Esophagus squamous epithelium (tissue), 5 donors: ENCODE data around the gene MTX1. TPM values are rescaled to one million over a fixed set of nuclear protein-coding genes. Genes with fewer than 3 reads are reported as not detected.

Source experiments
- DNase-seq: peaks from one replicate; lab custom pipeline; 2025; lab: John Stamatoyannopoulos, UW
- H3K27ac ChIP-seq, 4 donors: fragments of 200-600 bp; sonication (generic); one replicate each; pipeline ENCODE4 v1.5.1; 2016 to 2019; ENCODE audit warnings: mild to moderate bottlenecking in 1 of 4
- H3K27me3 ChIP-seq, 4 donors: fragments of 200-600 bp; sonication (generic); 1 replicate in 3 of 4; 2 replicates in 1 of 4; pipeline versions ENCODE4 v1.5.1 to v1.6.0; 2017 to 2021; ENCODE audit warnings: antibody characterized with exemption in 1 of 4
- H3K36me3 ChIP-seq, 3 donors: fragments of 200-600 bp; sonication (generic); one replicate each; pipeline ENCODE4 v1.5.1; 2016 to 2019
- H3K4me1 ChIP-seq, 3 donors: fragments of 200-600 bp; sonication (generic); one replicate each; pipeline ENCODE4 v1.5.1; 2017 to 2019
- H3K4me3 ChIP-seq, 4 donors: fragments of 200-600 bp; sonication (generic); 1 replicate in 3 of 4; 2 replicates in 1 of 4; pipeline ENCODE4 v1.5.1; 2016 to 2019; ENCODE audit warnings: mild to moderate bottlenecking in 2 of 4, moderate library complexity in 1 of 4
- H3K9me3 ChIP-seq, 3 donors: fragments of 200-600 bp; sonication (generic); one replicate each; pipeline ENCODE4 v1.5.1; 2016 to 2019
- POLR2A ChIP-seq, 4 donors: fragments of 450-650 bp; IDR thresholded peaks; one replicate each; pipeline ENCODE4 v1.6.1; 2017; ENCODE audit warnings: antibody characterized with exemption in 4 of 4, mild to moderate bottlenecking in 4 of 4, moderate library complexity in 3 of 4
- WGBS, 2 donors: methylation state at CpG; one replicate each; pipeline ENCODE4 v1.1.5; 2018; 5-methylcytosine and 5-hydroxymethylcytosine counted together
- intact Hi-C: fragments of 100-400 bp; cut with DNase I; formaldehyde crosslinking; loops from one replicate; pipeline ENCODE4 v1.15.0; 2022
- total RNA-seq, 4 donors: library from RNA; depleted of rRNA; stranded (reverse); fragments of >200 nt; gene quantifications; one replicate each; pipeline ENCODE4 v1.1.0, GENCODE V29; 2016
- TF ChIP-seq, protein P1 (sequence below), 6 experiments: fragments of 450-650 bp in 4 of 6; fragments of 200-600 bp in 2 of 6; sonication (generic) in 2 of 6; IDR thresholded peaks; one replicate each; pipeline ENCODE4 v1.5.1; 2016 to 2019; ENCODE audit warnings: antibody characterized with exemption in 6 of 6, mild to moderate bottlenecking in 4 of 6, moderate library complexity in 4 of 6
- donor health status: DM: yes; HTN: yes; CAD: no.

The MTX1 gene
- total RNA-seq, 4 donors from 2014 or later: 34.0 to 59.1 (median 42.9) TPM

DNA sequence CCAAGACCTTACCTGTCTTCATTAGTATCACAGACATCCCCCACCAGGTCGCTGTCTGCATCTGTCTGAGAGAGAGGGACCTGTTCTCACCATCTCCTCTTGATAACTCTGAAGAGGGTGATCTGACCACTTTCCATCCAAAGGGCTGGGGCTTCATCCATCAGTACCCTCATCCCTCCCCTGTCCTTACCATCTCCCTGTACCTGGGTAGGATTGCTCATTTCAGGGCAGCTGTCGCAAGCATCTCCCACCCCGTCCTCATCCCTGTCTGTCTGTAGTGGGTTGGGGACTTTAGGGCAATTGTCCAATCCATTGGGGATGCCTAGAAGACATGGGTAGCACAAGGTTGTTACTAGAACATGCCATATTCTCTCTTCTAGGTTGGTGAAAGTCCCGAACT is 8.7 kb upstream of the MTX1 start:
- Histone ChIP-seq H3K4me1 (peaks cover 7 to 17% (median 8%) of the 10 kb centered on the region in 3 donors), H3K9me3 (no peaks in the 10 kb centered on the region), H3K27ac (no peak overlapping the region), H3K27me3 (no peaks in the 10 kb centered on the region), H3K4me3 (no peak overlapping the region), H3K36me3 (peaks cover 0 to 52% (median 0%) of the 10 kb centered on the region in 3 donors)
- no peak for DNase-seq
- intact Hi-C loops: no loop called here
- TF ChIP-seq, protein P1, sequence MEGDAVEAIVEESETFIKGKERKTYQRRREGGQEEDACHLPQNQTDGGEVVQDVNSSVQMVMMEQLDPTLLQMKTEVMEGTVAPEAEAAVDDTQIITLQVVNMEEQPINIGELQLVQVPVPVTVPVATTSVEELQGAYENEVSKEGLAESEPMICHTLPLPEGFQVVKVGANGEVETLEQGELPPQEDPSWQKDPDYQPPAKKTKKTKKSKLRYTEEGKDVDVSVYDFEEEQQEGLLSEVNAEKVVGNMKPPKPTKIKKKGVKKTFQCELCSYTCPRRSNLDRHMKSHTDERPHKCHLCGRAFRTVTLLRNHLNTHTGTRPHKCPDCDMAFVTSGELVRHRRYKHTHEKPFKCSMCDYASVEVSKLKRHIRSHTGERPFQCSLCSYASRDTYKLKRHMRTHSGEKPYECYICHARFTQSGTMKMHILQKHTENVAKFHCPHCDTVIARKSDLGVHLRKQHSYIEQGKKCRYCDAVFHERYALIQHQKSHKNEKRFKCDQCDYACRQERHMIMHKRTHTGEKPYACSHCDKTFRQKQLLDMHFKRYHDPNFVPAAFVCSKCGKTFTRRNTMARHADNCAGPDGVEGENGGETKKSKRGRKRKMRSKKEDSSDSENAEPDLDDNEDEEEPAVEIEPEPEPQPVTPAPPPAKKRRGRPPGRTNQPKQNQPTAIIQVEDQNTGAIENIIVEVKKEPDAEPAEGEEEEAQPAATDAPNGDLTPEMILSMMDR (IDR thresholded peaks at IDR 0.05): no peak
- no peak for TF ChIP-seq POLR2A (IDR thresholded peaks at IDR 0.05)
- WGBS, 2 donors: 74 to 89% methylated on average over 4 of the region's 4 CpGs

DNA sequence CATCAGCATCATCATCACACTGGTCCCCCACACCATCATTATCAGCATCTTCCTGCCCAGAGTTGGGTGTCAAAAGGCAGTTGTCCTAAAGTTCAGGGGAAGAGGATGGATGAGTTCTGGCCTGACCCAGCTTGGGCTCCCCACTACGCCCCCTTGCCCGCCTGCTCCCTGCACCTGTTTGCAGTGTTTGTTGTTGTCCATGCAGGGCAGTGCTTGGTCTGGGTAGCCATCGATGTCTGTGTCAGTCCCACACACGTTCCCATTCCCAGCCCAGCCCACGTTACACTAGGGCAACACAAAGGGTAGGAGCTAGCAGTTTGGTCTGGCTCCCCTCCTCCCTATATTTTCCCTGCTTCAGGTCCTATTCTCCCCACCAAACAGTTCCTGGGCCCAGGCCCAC is 7.6 kb upstream of the MTX1 start:
- Histone ChIP-seq H3K4me3 (no peak overlapping the region), H3K27me3 (no peaks in the 10 kb centered on the region), H3K27ac (no peak overlapping the region), H3K9me3 (no peaks in the 10 kb centered on the region), H3K4me1 (peaks cover 0 to 6% (median 0%) of the 10 kb centered on the region in 3 donors), H3K36me3 (peaks cover 0 to 55% (median 0%) of the 10 kb centered on the region in 3 donors)
- TF ChIP-seq POLR2A (IDR thresholded peaks at IDR 0.05): no peak
- TF ChIP-seq, protein P1 (IDR thresholded peaks at IDR 0.05): no peak
- no peak for DNase-seq
- intact Hi-C loops: no loop called here
- 90 to 95% methylated on average over 5 of the region's 5 CpGs for WGBS, 2 donors

DNA sequence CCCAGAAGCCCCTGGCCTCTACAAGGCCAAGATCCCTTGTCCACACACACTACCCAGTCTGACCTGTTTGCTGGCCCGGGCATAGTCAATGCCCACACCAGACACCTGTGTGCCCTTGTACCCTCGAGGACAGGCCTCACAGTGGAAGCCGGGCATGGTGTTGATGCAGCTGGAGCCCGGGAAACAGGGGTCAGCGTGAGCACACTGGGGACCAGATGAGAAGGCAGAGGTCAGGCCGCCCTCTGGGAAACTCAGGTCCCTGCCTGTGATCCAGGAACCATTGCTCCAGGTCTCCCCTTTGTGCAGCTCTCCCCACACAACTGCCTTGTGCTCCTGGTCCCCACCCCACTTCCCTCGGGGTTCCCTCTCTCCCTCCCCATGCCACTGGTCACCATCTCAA is 6.3 kb upstream of the MTX1 start:
- no peak for DNase-seq
- WGBS, 2 donors: 79 to 95% methylated on average over 3 to 4 of the region's 7 CpGs
- no peak for TF ChIP-seq POLR2A (IDR thresholded peaks at IDR 0.05)
- TF ChIP-seq, protein P1 (IDR thresholded peaks at IDR 0.05): no peak
- Histone ChIP-seq H3K36me3 (peaks cover 0 to 46% (median 0%) of the 10 kb centered on the region in 3 donors), H3K4me1 (peaks cover 6 to 11% (median 9%) of the 10 kb centered on the region in 3 donors), H3K9me3 (no peaks in the 10 kb centered on the region), H3K27me3 (no peaks in the 10 kb centered on the region), H3K4me3 (no peak overlapping the region), H3K27ac (no peak overlapping the region)
- intact Hi-C loops: no loop called here

DNA sequence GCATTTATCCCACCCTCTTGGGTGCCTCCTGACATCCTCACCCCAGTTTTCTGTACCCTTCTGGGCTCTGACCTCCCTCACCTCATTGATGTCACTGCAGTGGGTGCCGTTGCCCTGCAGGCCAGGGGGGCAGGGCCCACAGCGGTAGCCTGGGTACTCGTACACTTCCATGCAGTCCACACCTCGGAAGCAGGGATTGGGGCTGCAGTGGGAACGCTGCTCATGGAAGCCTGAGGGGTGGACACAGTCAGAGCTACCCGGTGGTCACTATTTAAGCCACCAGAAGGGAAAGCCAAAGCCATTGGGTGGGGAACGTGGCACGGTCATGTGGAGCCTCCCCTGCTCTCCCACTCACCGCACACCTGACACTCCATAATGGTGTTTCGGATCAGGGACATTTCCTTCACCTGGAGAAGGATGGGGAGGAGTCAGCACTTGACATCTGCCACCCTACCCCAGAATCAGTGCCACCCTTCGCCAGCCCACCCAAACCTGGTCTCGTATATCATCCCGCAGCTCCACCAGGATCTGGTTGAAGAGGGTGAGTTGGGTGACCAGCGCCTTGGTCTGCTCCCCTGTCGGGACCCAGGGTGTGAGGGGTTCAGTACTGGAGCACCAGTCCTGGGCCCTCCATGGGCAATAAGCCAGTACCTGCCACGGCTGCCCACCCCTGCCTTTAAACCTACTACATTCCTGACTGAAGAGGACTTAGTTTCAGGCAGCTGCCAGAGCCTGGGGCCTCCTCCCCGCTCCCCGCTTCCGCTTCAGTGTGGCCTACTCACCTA is 5.6 kb upstream of the MTX1 start:
- Histone ChIP-seq H3K27me3 (no peaks in the 10 kb centered on the region), H3K27ac (no peak overlapping the region), H3K4me1 (peaks cover 14 to 18% (median 16%) of the 10 kb centered on the region in 3 donors), H3K36me3 (peaks cover 0 to 39% (median 0%) of the 10 kb centered on the region in 3 donors), H3K4me3 (no peak overlapping the region), H3K9me3 (no peaks in the 10 kb centered on the region)
- DNase-seq: no peak
- 72 to 90% methylated on average over 7 to 10 of the region's 19 CpGs for WGBS, 2 donors
- no peak for TF ChIP-seq POLR2A (IDR thresholded peaks at IDR 0.05)
- TF ChIP-seq, protein P1 (IDR thresholded peaks at IDR 0.05): no peak
- intact Hi-C loops: no loop called here

- TF ChIP-seq POLR2A (IDR thresholded peaks at IDR 0.05): no peak
- TF ChIP-seq, protein P1 (IDR thresholded peaks at IDR 0.05): no peak
- 88% methylated on average over 11 to 12 of the region's 14 CpGs for WGBS, 2 donors
- no peak for DNase-seq
- intact Hi-C loops: loop anchor here (5.0 kb wide), 1 partner anchor 37 kb away; a partner anchor contains a TSS
- Histone ChIP-seq H3K9me3 (no peaks in the 10 kb centered on the region), H3K4me1 (peaks cover 21 to 36% (median 26%) of the 10 kb centered on the region in 3 donors), H3K4me3 (no peak overlapping the region), H3K36me3 (peaks cover 0 to 20% (median 0%) of the 10 kb centered on the region in 3 donors), H3K27ac (no peak overlapping the region), H3K27me3 (no peaks in the 10 kb centered on the region)
These were observed 3.5 kb upstream of the MTX1 start for GRCh38 chr1:155205035-155205434.
